Astrocyte of the spinal cord (primary cell): ENCODE measurements around the gene GABRD.
"Not testable (repeated sequence)": the region's sequence is repeated elsewhere in the genome, so short reads cannot be mapped to it uniquely, and the experiment has no call there.

ENCODE experiments used
- DNase-seq: peaks from one replicate; pipeline ENCODE4 v3.0.0; 2011; ENCODE audit warnings: low read depth, low spot score
- H3K4me3 ChIP-seq: 2 replicates; pipeline ENCODE4 v1.5.1; 2011; ENCODE audit warnings: low read depth, mild to moderate bottlenecking, low read length, moderate library complexity
- in situ Hi-C: cut with HindIII; loops from 2 replicates; pipeline ENCODE4 v1.10.0; 2017; ENCODE audit warnings: low sequenced_read_pairs
- TF ChIP-seq, protein P1 (sequence below): IDR thresholded peaks from 2 replicates; pipeline ENCODE4 v1.5.1; 2012; ENCODE audit warnings: low read depth, mild to moderate bottlenecking, low read length, inconsistent platforms

GABRD gene

GRCh38 chr1:1979482-1980165, 39.5 kb upstream of the GABRD start:
- in situ Hi-C loops: no loop called here
- TF ChIP-seq, protein P1, sequence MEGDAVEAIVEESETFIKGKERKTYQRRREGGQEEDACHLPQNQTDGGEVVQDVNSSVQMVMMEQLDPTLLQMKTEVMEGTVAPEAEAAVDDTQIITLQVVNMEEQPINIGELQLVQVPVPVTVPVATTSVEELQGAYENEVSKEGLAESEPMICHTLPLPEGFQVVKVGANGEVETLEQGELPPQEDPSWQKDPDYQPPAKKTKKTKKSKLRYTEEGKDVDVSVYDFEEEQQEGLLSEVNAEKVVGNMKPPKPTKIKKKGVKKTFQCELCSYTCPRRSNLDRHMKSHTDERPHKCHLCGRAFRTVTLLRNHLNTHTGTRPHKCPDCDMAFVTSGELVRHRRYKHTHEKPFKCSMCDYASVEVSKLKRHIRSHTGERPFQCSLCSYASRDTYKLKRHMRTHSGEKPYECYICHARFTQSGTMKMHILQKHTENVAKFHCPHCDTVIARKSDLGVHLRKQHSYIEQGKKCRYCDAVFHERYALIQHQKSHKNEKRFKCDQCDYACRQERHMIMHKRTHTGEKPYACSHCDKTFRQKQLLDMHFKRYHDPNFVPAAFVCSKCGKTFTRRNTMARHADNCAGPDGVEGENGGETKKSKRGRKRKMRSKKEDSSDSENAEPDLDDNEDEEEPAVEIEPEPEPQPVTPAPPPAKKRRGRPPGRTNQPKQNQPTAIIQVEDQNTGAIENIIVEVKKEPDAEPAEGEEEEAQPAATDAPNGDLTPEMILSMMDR: no peak
- no peak overlapping the region for H3K4me3 ChIP-seq
- DNase-seq: no peak

DNA sequence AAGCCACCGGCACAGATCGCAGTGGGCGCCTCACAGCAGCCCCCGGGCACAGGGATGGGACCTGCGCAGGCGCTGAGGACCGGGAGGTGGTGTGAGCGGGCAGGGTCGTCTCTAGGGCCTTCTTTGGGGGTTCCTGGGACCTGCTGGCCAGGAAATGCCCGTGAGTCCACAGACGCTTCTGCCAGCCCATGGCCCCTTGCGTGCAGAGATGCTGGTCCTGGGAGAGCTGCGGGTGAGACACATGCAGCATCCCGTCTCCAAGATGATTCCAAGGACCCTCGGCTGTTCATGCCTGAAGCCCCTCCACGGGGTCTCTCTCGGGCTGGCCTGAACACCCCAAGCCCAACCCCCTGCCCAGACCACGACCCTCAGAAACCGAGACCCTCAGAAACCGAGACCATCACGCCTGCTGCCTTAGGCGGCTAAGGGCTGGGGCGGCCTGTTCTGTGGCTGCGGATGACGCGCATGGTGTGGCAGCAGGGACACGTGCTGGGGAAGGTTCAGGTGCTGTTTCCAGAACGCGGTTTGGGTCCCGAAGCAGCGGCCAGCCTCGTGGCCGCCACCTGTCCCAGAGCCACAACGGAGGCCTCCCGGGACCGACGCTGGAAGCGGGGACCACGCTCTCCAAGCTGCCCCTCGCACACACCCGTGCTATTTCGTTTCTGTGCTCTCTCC, 38.5 kb upstream of the GABRD start:
- DNase-seq: no peak
- TF ChIP-seq, protein P1: no peak
- H3K4me3 ChIP-seq: no peak overlapping the region
- in situ Hi-C loops: no loop called here

DNA sequence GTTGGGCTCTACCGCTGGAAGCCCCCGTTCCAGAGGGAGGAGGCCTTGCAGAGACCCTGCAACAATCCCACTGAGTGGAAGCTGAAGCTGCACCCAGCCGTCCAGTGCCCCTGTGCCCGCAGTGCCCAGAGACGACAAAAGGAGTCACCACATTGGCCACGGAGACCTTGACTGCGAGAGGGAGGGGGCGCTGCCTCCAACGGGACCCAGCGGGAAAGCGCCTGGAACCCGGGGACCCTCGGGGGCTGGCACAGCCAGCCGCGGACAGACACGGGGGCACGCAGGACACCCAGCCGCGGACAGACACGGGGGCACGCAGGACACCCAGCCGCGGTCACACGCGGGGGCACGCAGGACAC, 38.0 kb upstream of the GABRD start:
- in situ Hi-C loops: no loop called here
- TF ChIP-seq, protein P1: no peak
- H3K4me3 ChIP-seq: no peak overlapping the region
- DNase-seq: no peak

DNA sequence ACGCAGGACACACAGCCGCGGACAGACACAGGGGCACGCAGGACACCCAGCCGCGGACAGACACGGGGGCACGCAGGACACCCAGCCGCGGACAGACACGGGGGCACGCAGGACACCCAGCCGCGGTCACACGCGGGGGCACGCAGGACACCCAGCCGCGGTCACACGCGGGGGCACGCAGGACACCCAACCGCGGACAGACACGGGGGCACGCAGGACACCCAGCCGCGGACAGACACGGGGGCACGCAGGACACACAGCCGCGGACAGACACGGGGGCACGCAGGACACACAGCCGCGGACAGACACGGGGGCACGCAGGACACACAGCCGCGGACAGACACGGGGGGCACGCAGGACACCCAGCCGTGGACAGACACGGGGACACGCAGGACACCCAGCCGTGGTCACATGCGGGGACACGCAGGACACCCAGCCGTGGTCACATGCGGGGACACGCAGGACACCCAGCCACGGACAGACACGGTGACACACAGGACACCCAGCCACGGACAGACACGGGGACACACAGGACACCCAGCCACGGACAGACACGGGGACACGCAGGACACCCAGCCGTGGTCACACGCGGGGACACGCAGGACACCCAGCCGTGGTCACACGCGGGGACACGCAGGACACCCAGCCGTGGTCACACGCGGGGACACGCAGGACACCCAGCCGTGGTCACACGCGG, 37.4 kb upstream of the GABRD start:
- DNase-seq, H3K4me3 ChIP-seq, in situ Hi-C loops: not testable (repeated sequence)

DNA sequence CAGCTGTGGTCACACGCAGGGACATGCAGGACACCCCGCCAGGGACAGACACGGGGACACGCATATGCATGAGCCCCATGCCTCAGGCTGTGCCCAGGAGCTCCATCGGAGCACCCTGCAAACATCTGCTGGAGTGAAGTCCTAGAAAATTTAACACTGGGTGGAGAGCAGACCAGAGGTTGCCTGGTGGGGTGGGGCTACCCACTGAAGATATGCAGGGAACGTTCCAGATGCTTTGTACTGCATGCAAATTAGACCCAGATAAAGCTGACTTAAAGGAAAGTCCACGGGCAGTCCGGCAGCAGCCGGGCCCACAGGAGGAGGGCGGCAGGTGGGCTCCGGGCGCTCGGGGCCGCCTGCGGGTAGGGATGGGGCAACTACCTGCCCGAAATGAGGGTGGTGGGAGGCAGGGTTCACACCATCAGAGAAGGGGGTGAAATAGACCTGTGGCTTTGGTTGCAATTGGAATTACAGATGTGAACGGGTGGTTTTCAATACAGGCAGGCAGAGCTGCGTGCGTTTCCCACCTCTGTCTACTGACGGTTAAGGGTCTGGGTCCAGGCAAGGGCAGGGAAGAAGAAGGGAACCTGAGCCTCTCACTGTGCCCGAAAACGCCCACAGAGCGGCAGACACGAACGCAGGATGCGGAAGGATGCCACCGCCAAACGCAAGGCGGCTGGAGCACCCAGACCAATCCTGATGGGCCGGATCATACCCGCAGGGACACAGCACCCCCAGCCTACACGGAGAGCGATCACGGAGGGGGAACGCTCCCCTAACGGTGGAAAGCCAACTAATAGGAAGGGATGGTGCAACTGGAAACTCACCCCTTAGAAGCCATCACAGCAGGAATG, 36.5 kb upstream of the GABRD start:
- TF ChIP-seq, protein P1: no peak
- in situ Hi-C loops: no loop called here
- no peak for DNase-seq
- no peak overlapping the region for H3K4me3 ChIP-seq

- in situ Hi-C loops: no loop called here
Measured at GRCh38 chr1:1984560-1985070, 34.5 kb upstream of the GABRD start.

More at GRCh38 chr1:1984560-1985070, 34.5 kb upstream of the GABRD start:
- H3K4me3 ChIP-seq: no peak overlapping the region
- TF ChIP-seq, protein P1: no peak
- no peak for DNase-seq
